A172 (cell line): ENCODE measurements around the gene CALML3. TPM values are rescaled to one million over a fixed set of nuclear protein-coding genes. Genes with fewer than 3 reads are reported as not detected.

Experiments
- DNase-seq: peaks from one replicate; pipeline ENCODE4 v3.0.0-alpha.2; 2015; ENCODE audit warnings: low spot score
- total RNA-seq: library from RNA; depleted of rRNA; stranded (reverse); fragments of >200 nt; shearing (Covaris generic); gene quantifications from 2 replicates; pipeline ENCODE4 v1.2.3, GENCODE V29; 2014

CALML3 gene
- total RNA-seq, 1 experiment from 2014 or later: not detected

- no peak for DNase-seq
Measured at GRCh38 chr10:5491477-5491876, 33.3 kb upstream of the CALML3 start.

GRCh38 chr10:5492322-5492855 is 32.4 kb upstream of the CALML3 start:
- no peak for DNase-seq

- DNase-seq: no peak
Measured at GRCh38 chr10:5492929-5493576, 31.7 kb upstream of the CALML3 start.

- DNase-seq: no peak
Measured at GRCh38 chr10:5493691-5494090, 31.1 kb upstream of the CALML3 start.

GRCh38 chr10:5494611-5495010 is 30.1 kb upstream of the CALML3 start:
- DNase-seq: no peak

- no peak for DNase-seq
Measured at GRCh38 chr10:5496261-5497250, 28.2 kb upstream of the CALML3 start.

GRCh38 chr10:5497289-5497688 is 27.5 kb upstream of the CALML3 start:
- no peak for DNase-seq

- no peak for DNase-seq
Measured at GRCh38 chr10:5497948-5498730, 26.6 kb upstream of the CALML3 start.

GRCh38 chr10:5498791-5499492 is 25.8 kb upstream of the CALML3 start:
- no peak for DNase-seq

- no peak for DNase-seq
Measured at GRCh38 chr10:5499493-5500140, 25.1 kb upstream of the CALML3 start, which contains the start of gene CALML5. CALML5 (minus strand) TSS chr10:5499570; CDS start chr10:5499438, 132 bp downstream.

GRCh38 chr10:5500162-5500670 is 24.5 kb upstream of the CALML3 start:
- no peak for DNase-seq

- no peak for DNase-seq
Measured at GRCh38 chr10:5500910-5501309, 23.9 kb upstream of the CALML3 start.

GRCh38 chr10:5502061-5502521 is 22.7 kb upstream of the CALML3 start:
- DNase-seq: no peak

- no peak for DNase-seq
Measured at GRCh38 chr10:5502571-5503476, 21.9 kb upstream of the CALML3 start.

GRCh38 chr10:5503477-5503835 is 21.3 kb upstream of the CALML3 start:
- no peak for DNase-seq

GRCh38 chr10:5504146-5505072 is 20.4 kb upstream of the CALML3 start:
- DNase-seq: no peak

- DNase-seq: no peak
Measured at GRCh38 chr10:5506246-5506645, 18.5 kb upstream of the CALML3 start.
